Activated CD4-positive, alpha-beta T cell treated with anti-CD3 and anti-CD28 coated beads, Interleukin-2, amount 10 ng/mL, durations not matched to agents 7 days and 5 days (primary cell): ENCODE data around the gene VGLL1. TPM values are rescaled to one million over a fixed set of nuclear protein-coding genes. Genes with fewer than 3 reads are reported as not detected.

Source experiments
- CTCF ChIA-PET: fragments of 350-600 bp; sonication (Branson Sonifier 250); formaldehyde crosslinking; loops from one replicate; lab custom pipeline; 2021; ENCODE audit warnings: antibody characterized with exemption; lab: Charles Lee
- POLR2A ChIA-PET: fragments of 350-600 bp; sonication (Branson Sonifier 250); formaldehyde crosslinking; loops from one replicate; lab custom pipeline; 2021; ENCODE audit warnings: antibody characterized with exemption; lab: Charles Lee
- DNase-seq: peaks from one replicate; pipeline ENCODE4 v3.0.0-alpha.2; 2020
- H3K27ac Mint-ChIP-seq: one replicate; pipeline ENCODE4 v1.8.0; 2021; ENCODE audit warnings: mild to moderate bottlenecking, moderate library complexity, mixed read lengths
- H3K27me3 Mint-ChIP-seq: one replicate; pipeline ENCODE4 v1.8.0; 2021; ENCODE audit warnings: mixed read lengths
- H3K36me3 Mint-ChIP-seq: one replicate; pipeline ENCODE4 v1.8.0; 2021; ENCODE audit warnings: low read depth, mixed read lengths
- H3K4me1 Mint-ChIP-seq: one replicate; pipeline ENCODE4 v1.8.0; 2021; ENCODE audit warnings: mixed read lengths
- H3K4me3 Mint-ChIP-seq: one replicate; pipeline ENCODE4 v1.8.0; 2021; ENCODE audit warnings: mild to moderate bottlenecking, moderate library complexity, mixed read lengths
- H3K9me3 Mint-ChIP-seq: one replicate; pipeline ENCODE4 v1.8.0; 2021; ENCODE audit warnings: mixed read lengths
- total RNA-seq, 2 experiments: library from RNA; stranded (reverse); gene quantifications; one replicate each; pipeline ENCODE4 v1.2.3, GENCODE V29; 2021

The VGLL1 gene
- total RNA-seq, 2 experiments from 2014 or later, result not detected

DNA sequence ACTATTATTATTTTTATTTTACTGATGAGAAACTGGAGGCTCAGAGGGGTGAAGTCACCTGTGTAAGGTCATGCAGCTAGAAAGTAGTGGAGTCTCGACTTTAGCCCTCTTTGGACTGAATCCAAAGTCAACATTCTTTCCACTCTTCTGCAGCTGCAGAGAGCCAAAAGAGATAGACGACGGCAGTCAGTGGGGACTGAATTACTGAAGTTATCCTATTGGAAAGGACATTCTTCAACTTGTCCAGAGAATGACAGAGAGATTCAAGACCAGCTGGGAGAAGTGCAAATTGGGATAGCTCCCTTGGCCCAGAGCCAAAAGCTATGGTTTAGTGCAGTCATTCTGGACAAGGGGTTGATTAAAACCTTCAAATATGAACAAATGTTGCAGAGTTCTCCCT, 42.5 kb downstream of the VGLL1 start:
- no peak overlapping the region for H3K27ac Mint-ChIP-seq

DNA sequence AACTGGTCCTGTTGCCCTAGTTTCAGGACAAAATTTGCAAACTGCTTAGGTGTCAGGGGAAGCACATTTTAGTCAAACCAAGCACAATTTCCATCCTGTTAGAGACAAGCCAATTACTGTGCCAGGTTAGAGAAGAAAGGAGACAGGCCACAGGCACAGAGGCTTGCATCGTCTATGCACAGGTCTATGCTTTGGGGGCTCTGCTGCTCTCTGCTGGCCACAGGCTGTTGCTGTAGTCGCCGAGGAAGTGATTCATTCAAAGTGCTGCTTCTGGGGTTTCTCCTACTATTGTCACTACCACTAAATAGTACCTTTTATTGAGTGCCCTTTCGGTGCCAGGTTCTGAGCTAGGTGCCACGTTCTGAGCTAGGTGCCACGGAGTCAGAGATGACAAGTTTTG, 45.5 kb downstream of the VGLL1 start:
- ChIA-PET CTCF (interaction anchor here (0.6 to 2.3 kb wide), 16 partner anchors 9 to 304 kb away, joined by 3 to 8 read pairs (median 4); no protein-coding TSS in a partner anchor), POLR2A (interaction anchor here (0.7 kb wide), 1 partner anchor 54 kb away, joined by 3 read pairs; no protein-coding TSS in a partner anchor)
- H3K27ac Mint-ChIP-seq, result peak overlapping the region; percentile 80
- no peaks in the 10 kb centered on the region for H3K27me3 Mint-ChIP-seq
- DNase-seq, result peak; percentile 77
- H3K4me1 Mint-ChIP-seq, result peaks cover 29% of the 10 kb centered on the region
- peaks cover 2% of the 10 kb centered on the region for H3K36me3 Mint-ChIP-seq
- no peak overlapping the region for H3K4me3 Mint-ChIP-seq
- H3K9me3 Mint-ChIP-seq, result no peaks in the 10 kb centered on the region

More for the DNA sequence above, 42.5 kb downstream of the VGLL1 start:
- no peaks in the 10 kb centered on the region for H3K36me3 Mint-ChIP-seq
- H3K4me3 Mint-ChIP-seq, result no peak overlapping the region
- POLR2A ChIA-PET, result no interaction called here
- CTCF ChIA-PET, result interaction anchor here (1.1 kb wide), 1 partner anchor 8 kb away, joined by 4 read pairs; no protein-coding TSS in a partner anchor
- peaks cover 35% of the 10 kb centered on the region for H3K4me1 Mint-ChIP-seq
- H3K27me3 Mint-ChIP-seq, result no peaks in the 10 kb centered on the region
- no peaks in the 10 kb centered on the region for H3K9me3 Mint-ChIP-seq
- DNase-seq, result no peak

DNA sequence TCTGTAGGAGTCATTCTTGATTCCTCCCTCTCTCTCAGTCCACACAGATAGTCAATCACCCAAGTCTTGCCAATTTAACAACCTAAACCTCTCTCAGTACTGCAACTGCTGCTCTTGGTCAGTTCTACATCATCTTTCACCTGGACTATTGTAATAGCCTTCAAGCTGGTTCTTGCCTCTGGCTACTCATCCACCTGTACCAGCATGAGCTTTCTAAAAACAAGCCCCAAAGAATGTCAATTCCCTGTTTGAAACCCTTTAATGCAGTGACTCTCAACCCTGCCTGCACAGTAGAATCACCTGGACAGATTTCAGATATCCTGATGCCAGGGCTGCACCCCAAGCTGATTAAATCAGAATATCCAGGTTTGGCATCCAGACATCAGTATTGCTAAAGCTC, 48.3 kb downstream of the VGLL1 start:
- ChIA-PET CTCF (interaction anchor here (0.7 to 0.9 kb wide), 3 partner anchors 8 to 114 kb away, joined by 3 read pairs; no protein-coding TSS in a partner anchor), POLR2A (no interaction called here)
- H3K27ac Mint-ChIP-seq, result no peak overlapping the region
- no peaks in the 10 kb centered on the region for H3K9me3 Mint-ChIP-seq
- DNase-seq, result no peak
- no peaks in the 10 kb centered on the region for H3K27me3 Mint-ChIP-seq
- H3K4me1 Mint-ChIP-seq, result peaks cover 35% of the 10 kb centered on the region
- H3K4me3 Mint-ChIP-seq, result no peak overlapping the region
- peaks cover 4% of the 10 kb centered on the region for H3K36me3 Mint-ChIP-seq

DNA sequence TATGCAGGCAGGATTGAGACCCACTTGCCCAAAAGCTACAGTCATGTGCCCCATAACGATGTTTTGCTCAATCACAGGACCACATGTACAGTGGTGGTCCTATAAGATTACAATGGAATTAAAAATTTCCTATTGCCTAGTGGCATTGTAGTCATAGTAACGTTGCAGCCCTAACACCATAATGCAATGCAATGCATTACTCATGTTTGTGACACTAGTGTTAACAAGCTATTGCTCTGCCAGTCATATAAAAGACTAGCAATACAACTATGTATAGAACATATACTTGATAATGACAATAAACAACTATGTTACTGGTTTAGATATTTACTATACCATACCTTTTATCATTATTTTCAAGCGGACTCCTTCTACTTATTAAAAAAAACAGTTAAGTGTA, 50.6 kb downstream of the VGLL1 start:
- no peak for DNase-seq
- peaks cover 48% of the 10 kb centered on the region for H3K4me1 Mint-ChIP-seq
- H3K36me3 Mint-ChIP-seq, result peaks cover 4% of the 10 kb centered on the region
- CTCF ChIA-PET, result interaction anchor here (1.5 to 1.9 kb wide), 3 partner anchors 8 to 67 kb away, joined by 3 to 7 read pairs (median 4); no protein-coding TSS in a partner anchor
- no peaks in the 10 kb centered on the region for H3K27me3 Mint-ChIP-seq
- H3K4me3 Mint-ChIP-seq, result no peak overlapping the region
- no peaks in the 10 kb centered on the region for H3K9me3 Mint-ChIP-seq
- H3K27ac Mint-ChIP-seq, result no peak overlapping the region
- POLR2A ChIA-PET, result no interaction called here

DNA sequence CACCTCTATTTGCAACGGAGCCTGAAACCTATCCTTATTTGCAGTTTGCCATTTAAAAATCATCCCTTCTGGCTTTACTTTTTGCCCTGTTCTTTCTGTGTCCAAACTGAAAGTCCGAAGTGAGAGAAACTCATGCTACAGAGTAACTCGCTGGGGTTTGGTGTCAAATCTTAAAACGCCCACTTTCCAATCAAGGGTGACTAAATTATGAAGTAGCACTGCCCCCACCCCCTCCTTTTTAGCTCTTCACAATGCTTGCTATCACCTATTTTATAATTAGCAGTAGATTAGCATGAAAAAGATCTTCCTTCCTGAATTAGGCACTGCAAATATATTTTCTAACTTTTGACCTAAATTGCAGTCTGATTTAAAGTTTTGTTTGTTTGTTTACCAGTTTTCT, 52.5 kb downstream of the VGLL1 start:
- ChIA-PET CTCF (interaction anchor here (1.1 to 1.3 kb wide), 2 partner anchors 18 to 144 kb away, joined by 3 read pairs; no protein-coding TSS in a partner anchor), POLR2A (interaction anchor here (0.7 kb wide), 1 partner anchor 183 kb away, joined by 5 read pairs; no protein-coding TSS in a partner anchor)
- H3K27me3 Mint-ChIP-seq, result no peaks in the 10 kb centered on the region
- H3K9me3 Mint-ChIP-seq, result no peaks in the 10 kb centered on the region
- H3K4me1 Mint-ChIP-seq, result peaks cover 54% of the 10 kb centered on the region
- peaks cover 4% of the 10 kb centered on the region for H3K36me3 Mint-ChIP-seq
- DNase-seq, result no peak
- H3K4me3 Mint-ChIP-seq, result no peak overlapping the region
- peak overlapping the region; percentile 97 for H3K27ac Mint-ChIP-seq

DNA sequence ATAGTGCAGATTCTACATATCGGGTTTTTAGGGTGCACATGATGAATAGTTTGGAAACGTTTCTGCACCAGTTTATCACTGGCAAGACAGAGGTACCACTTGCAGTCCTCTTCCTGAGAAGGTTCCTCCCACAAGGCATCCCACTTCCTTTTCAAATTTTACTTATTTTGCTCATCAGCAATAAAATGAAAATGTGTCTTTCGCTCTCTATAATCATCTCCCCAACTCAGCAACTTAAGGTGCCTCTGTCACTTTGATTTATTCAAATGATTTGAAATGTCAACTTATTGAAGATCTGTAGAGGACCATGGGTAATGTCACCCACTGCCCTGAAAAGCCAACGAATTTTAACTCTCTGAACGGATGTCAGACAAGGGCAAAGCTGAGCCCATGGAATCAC, 53.2 kb downstream of the VGLL1 start:
- CTCF ChIA-PET, result interaction anchor here (1.1 to 1.3 kb wide), 2 partner anchors 18 to 143 kb away, joined by 3 read pairs; no protein-coding TSS in a partner anchor

DNA sequence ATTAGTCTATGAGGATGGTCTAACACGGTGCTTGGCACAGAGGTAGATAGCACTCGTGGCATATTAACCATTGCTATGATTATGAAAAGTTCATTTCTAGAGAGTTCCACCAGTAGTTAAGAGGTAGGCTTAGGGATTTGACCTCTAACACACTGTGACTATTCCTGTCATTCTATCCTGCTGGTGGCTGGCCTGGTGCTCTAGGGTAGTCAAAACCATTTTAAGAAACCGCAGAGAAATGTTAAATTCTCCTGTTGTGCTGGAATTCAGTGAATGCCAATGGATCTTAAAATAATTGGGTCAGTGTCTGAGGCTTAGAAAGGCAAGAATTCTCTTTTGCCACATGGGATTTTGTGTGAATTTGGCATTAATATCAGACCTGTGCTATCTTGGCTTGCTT, 53.9 kb downstream of the VGLL1 start:
- ChIA-PET CTCF (interaction anchor here (1.5 kb wide), 1 partner anchor 8 kb away, joined by 8 read pairs; no protein-coding TSS in a partner anchor), POLR2A (no interaction called here)
- H3K4me3 Mint-ChIP-seq, result peak overlapping the region; percentile 17
- peaks cover 2% of the 10 kb centered on the region for H3K36me3 Mint-ChIP-seq
- no peaks in the 10 kb centered on the region for H3K27me3 Mint-ChIP-seq
- no peak for DNase-seq
- H3K4me1 Mint-ChIP-seq, result peaks cover 60% of the 10 kb centered on the region
- H3K27ac Mint-ChIP-seq, result peak overlapping the region; percentile 97
- H3K9me3 Mint-ChIP-seq, result no peaks in the 10 kb centered on the region

More for the DNA sequence above, 53.2 kb downstream of the VGLL1 start:
- peak overlapping the region; percentile 48 for H3K4me3 Mint-ChIP-seq
- no peaks in the 10 kb centered on the region for H3K27me3 Mint-ChIP-seq
- H3K27ac Mint-ChIP-seq, result peak overlapping the region; percentile 97
- no peaks in the 10 kb centered on the region for H3K9me3 Mint-ChIP-seq
- H3K4me1 Mint-ChIP-seq, result peaks cover 60% of the 10 kb centered on the region
- POLR2A ChIA-PET, result interaction anchor here (0.7 kb wide), 1 partner anchor 183 kb away, joined by 5 read pairs; no protein-coding TSS in a partner anchor
- no peak for DNase-seq
- peaks cover 4% of the 10 kb centered on the region for H3K36me3 Mint-ChIP-seq

DNA sequence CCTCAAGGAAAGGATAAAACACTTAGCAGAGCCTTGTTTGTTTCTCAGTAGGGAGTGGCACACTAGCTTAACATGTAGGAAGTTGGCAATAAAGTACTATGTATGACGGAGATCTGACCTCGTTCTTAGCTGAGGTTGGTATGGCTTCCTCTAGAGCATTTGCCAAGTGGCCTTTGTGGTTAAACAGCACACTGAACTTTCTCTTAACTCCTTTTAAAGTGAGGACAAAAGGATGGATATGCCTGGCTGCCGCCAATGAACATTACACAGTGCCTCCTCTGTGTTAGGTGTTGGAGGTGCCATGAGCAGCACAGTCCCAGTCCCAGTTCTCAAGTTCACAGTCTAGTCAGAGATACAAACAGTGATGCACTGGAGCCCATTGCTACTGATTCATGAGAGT, 54.4 kb downstream of the VGLL1 start:
- no peaks in the 10 kb centered on the region for H3K9me3 Mint-ChIP-seq
- H3K4me3 Mint-ChIP-seq, result peak overlapping the region; percentile 17
- H3K27me3 Mint-ChIP-seq, result no peaks in the 10 kb centered on the region
- H3K27ac Mint-ChIP-seq, result peak overlapping the region; percentile 97
- POLR2A ChIA-PET, result no interaction called here
- H3K36me3 Mint-ChIP-seq, result peaks cover 2% of the 10 kb centered on the region
- CTCF ChIA-PET, result interaction anchor here (1.5 kb wide), 1 partner anchor 9 kb away, joined by 8 read pairs; no protein-coding TSS in a partner anchor
- peak; percentile 40 for DNase-seq
- H3K4me1 Mint-ChIP-seq, result peaks cover 60% of the 10 kb centered on the region

DNA sequence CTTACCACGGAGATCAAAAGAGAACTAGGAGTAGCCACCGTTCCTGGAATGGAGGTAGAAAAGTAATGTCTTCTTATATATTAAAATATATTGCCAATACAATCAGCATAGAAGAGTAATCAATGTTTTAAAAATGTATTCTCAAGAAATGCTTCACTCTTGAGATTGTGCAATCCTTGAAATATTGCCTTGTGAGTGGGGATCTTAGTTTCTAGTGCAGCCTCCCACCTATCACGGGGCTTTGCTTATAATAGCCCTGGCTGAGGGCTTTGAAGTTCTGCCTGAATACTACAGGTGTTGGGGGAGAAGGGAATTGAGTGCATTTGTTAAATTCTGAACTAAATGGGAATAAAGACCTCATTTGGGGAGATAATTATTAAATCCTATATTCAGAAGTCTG, 55.5 kb downstream of the VGLL1 start:
- Mint-ChIP-seq H3K4me1 (peaks cover 60% of the 10 kb centered on the region), H3K4me3 (peak overlapping the region; percentile 55), H3K27me3 (no peaks in the 10 kb centered on the region), H3K36me3 (peaks cover 2% of the 10 kb centered on the region), H3K9me3 (no peaks in the 10 kb centered on the region), H3K27ac (peak overlapping the region; percentile 97)
- CTCF ChIA-PET, result no interaction called here
- no peak for DNase-seq
- POLR2A ChIA-PET, result no interaction called here

DNA sequence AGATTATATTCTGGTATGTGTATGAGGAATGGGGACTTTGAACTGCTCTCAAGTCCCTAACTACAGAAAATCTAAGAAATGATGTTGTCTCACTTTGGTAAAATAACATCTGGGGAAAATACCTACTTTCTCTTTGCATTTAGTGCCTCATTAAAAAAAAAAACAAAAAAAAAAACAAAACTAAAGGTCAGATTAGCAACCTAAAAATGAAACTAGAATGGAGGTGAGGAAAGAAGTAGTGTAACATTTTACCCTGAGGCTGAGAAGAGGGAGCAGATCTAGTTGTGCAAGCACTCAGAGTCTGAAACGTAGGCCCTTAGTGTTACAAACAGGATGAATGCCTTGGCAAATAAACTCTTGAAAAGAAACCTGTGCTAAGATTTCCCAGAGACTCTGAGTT, 56.0 kb downstream of the VGLL1 start:
- no peaks in the 10 kb centered on the region for H3K9me3 Mint-ChIP-seq
- H3K27me3 Mint-ChIP-seq, result no peaks in the 10 kb centered on the region
- peak overlapping the region; percentile 55 for H3K4me3 Mint-ChIP-seq
- DNase-seq, result no peak
- H3K4me1 Mint-ChIP-seq, result peaks cover 60% of the 10 kb centered on the region
- CTCF ChIA-PET, result interaction anchor here (0.8 kb wide), 1 partner anchor 9 kb away, joined by 3 read pairs; no protein-coding TSS in a partner anchor
- POLR2A ChIA-PET, result no interaction called here
- peak overlapping the region; percentile 97 for H3K27ac Mint-ChIP-seq
- H3K36me3 Mint-ChIP-seq, result peaks cover 2% of the 10 kb centered on the region

DNA sequence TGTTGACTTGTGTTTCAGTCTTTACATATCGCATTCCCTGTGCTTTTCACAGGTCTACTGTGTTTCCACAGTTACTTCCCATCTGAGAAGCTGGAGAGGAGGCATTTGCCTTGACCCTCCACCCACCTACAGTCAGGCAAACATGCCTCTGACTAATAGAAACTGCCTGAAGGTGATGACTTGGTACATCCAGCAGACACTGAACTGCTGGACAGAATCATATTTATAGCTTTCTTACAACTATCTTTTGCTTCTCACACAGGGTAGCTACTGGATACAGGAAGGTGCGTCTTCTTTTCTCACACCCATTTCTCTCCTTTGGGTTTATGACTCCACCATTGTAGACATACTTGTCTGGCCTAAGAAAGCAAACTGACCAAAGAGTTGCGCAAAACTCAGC, 58.0 kb downstream of the VGLL1 start:
- ChIA-PET POLR2A (no interaction called here), CTCF (interaction anchor here (0.8 to 1.1 kb wide), 2 partner anchors 9 to 11 kb away, joined by 3 read pairs; no protein-coding TSS in a partner anchor)
- H3K27ac Mint-ChIP-seq, result no peak overlapping the region
- no peak overlapping the region for H3K4me3 Mint-ChIP-seq
- H3K36me3 Mint-ChIP-seq, result no peaks in the 10 kb centered on the region
- DNase-seq, result no peak
- H3K9me3 Mint-ChIP-seq, result peaks cover 3% of the 10 kb centered on the region
- H3K27me3 Mint-ChIP-seq, result no peaks in the 10 kb centered on the region
- H3K4me1 Mint-ChIP-seq, result peaks cover 51% of the 10 kb centered on the region

DNA sequence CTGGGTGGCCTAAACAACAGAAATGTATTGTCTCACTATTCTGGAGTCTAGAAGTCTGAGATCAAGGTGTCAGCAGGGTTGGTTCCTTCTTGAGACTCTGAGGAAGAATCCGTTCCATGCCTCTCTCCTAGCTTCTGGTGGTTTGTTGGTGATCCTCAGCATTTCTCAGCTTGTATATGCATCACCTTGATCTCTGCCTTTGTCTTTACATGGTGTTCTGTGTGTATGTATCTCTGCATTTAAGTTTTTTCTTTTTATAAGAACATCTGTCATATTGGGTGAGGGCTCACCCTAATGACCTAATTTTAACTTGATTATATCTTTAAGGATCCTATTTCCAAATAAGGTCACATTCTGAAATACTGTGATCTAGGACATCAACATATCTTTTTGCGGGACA, 65.3 kb downstream of the VGLL1 start:
- CTCF ChIA-PET, result interaction anchor here (1.2 to 1.3 kb wide), 2 partner anchors 19 to 22 kb away, joined by 4 read pairs; no protein-coding TSS in a partner anchor
- Mint-ChIP-seq H3K27me3 (no peaks in the 10 kb centered on the region), H3K4me1 (peaks cover 34% of the 10 kb centered on the region), H3K36me3 (peaks cover 5% of the 10 kb centered on the region), H3K9me3 (peaks cover 3% of the 10 kb centered on the region), H3K4me3 (no peak overlapping the region), H3K27ac (no peak overlapping the region)
- no peak for DNase-seq
- POLR2A ChIA-PET, result no interaction called here

DNA sequence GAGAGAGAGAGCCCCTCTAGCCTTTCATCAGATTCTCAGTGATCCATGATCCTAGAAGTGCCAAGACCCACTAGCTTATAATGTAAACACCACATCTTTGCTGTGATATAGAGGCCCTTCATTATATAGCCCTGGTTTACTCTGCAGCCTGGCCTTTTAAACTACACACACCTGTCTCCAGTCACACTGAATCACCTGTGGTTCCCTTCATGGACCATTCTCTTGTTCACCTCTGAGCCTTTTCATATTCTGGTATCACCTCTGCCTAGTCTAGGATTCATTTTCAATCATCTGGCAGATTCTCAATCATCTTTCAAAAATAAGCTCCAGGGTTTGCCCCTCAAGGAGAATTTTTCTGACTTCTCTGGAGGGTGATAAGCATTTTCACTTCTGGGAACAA, 65.9 kb downstream of the VGLL1 start:
- Mint-ChIP-seq H3K36me3 (peaks cover 5% of the 10 kb centered on the region), H3K9me3 (peaks cover 3% of the 10 kb centered on the region), H3K27me3 (no peaks in the 10 kb centered on the region), H3K4me1 (peaks cover 34% of the 10 kb centered on the region), H3K27ac (peak overlapping the region; percentile 86), H3K4me3 (no peak overlapping the region)
- no peak for DNase-seq
- ChIA-PET CTCF (interaction anchor here (0.6 to 1.3 kb wide), 7 partner anchors 11 to 142 kb away, joined by 3 to 5 read pairs (median 4); no protein-coding TSS in a partner anchor), POLR2A (interaction anchor here (0.7 kb wide), 1 partner anchor 592 kb away, joined by 6 read pairs; no protein-coding TSS in a partner anchor)
